ENCODE data around the gene CDC14B.

The CDC14B gene

GRCh38 chr9:96484521-96484931 lies 135.1 kb downstream of the CDC14B start:
- peaks cover 29% of the 10 kb centered on the region for H3K36me3 ChIP-seq (ENCODE audit: low read depth)
- ATAC-seq (ENCODE audit: low read depth) (no peak), DNase-seq (ENCODE audit: low spot score) (no peak)
- no peaks in the 10 kb centered on the region for H3K27me3 ChIP-seq (ENCODE audit: insufficient read depth, poor library complexity, severe bottlenecking)
- H3K4me3 ChIP-seq (ENCODE audit: severe bottlenecking), result no peak overlapping the region
- no peak overlapping the region for H3K27ac ChIP-seq (ENCODE audit: poor library complexity, severe bottlenecking)
- TF ChIP-seq CTCF (IDR thresholded peaks at IDR 0.05; ENCODE audit: poor library complexity, severe bottlenecking), result no peak
- H3K4me1 ChIP-seq (ENCODE audit: insufficient read depth, poor library complexity, severe bottlenecking), result no peaks in the 10 kb centered on the region
- no peaks in the 10 kb centered on the region for H3K9me3 ChIP-seq (ENCODE audit: severe bottlenecking)

- ATAC-seq (ENCODE audit: low read depth), result no peak
- DNase-seq (ENCODE audit: low spot score), result no peak
- Histone ChIP-seq H3K36me3 (ENCODE audit: low read depth) (peaks cover 29% of the 10 kb centered on the region), H3K9me3 (ENCODE audit: severe bottlenecking) (no peaks in the 10 kb centered on the region), H3K4me1 (ENCODE audit: insufficient read depth, poor library complexity, severe bottlenecking) (peaks cover 2% of the 10 kb centered on the region), H3K4me3 (ENCODE audit: severe bottlenecking) (no peak overlapping the region), H3K27ac (ENCODE audit: poor library complexity, severe bottlenecking) (no peak overlapping the region), H3K27me3 (ENCODE audit: insufficient read depth, poor library complexity, severe bottlenecking) (no peaks in the 10 kb centered on the region)
- no peak for TF ChIP-seq CTCF (IDR thresholded peaks at IDR 0.05; ENCODE audit: poor library complexity, severe bottlenecking)
These were observed 135.8 kb downstream of the CDC14B start for GRCh38 chr9:96483733-96484390.

GRCh38 chr9:96483197-96483596 lies 136.4 kb downstream of the CDC14B start:
- no peak overlapping the region for H3K4me3 ChIP-seq (ENCODE audit: severe bottlenecking)
- H3K4me1 ChIP-seq (ENCODE audit: insufficient read depth, poor library complexity, severe bottlenecking), result peaks cover 2% of the 10 kb centered on the region
- no peak for TF ChIP-seq CTCF (IDR thresholded peaks at IDR 0.05; ENCODE audit: poor library complexity, severe bottlenecking)
- H3K9me3 ChIP-seq (ENCODE audit: severe bottlenecking), result no peaks in the 10 kb centered on the region
- no peak overlapping the region for H3K27ac ChIP-seq (ENCODE audit: poor library complexity, severe bottlenecking)
- H3K27me3 ChIP-seq (ENCODE audit: insufficient read depth, poor library complexity, severe bottlenecking), result no peaks in the 10 kb centered on the region
- DNase-seq (ENCODE audit: low spot score) (no peak), ATAC-seq (ENCODE audit: low read depth) (no peak)
- H3K36me3 ChIP-seq (ENCODE audit: low read depth), result peaks cover 26% of the 10 kb centered on the region

- Histone ChIP-seq H3K4me1 (ENCODE audit: insufficient read depth, poor library complexity, severe bottlenecking) (peaks cover 2% of the 10 kb centered on the region), H3K36me3 (ENCODE audit: low read depth) (peaks cover 26% of the 10 kb centered on the region), H3K4me3 (ENCODE audit: severe bottlenecking) (no peak overlapping the region), H3K27me3 (ENCODE audit: insufficient read depth, poor library complexity, severe bottlenecking) (no peaks in the 10 kb centered on the region), H3K9me3 (ENCODE audit: severe bottlenecking) (no peaks in the 10 kb centered on the region), H3K27ac (ENCODE audit: poor library complexity, severe bottlenecking) (no peak overlapping the region)
- DNase-seq (ENCODE audit: low spot score) (no peak), ATAC-seq (ENCODE audit: low read depth) (no peak)
- no peak for TF ChIP-seq CTCF (IDR thresholded peaks at IDR 0.05; ENCODE audit: poor library complexity, severe bottlenecking)
These were observed 137.2 kb downstream of the CDC14B start for GRCh38 chr9:96482476-96482875.

- Histone ChIP-seq H3K36me3 (ENCODE audit: low read depth) (peaks cover 29% of the 10 kb centered on the region), H3K4me1 (ENCODE audit: insufficient read depth, poor library complexity, severe bottlenecking) (peaks cover 6% of the 10 kb centered on the region), H3K27ac (ENCODE audit: poor library complexity, severe bottlenecking) (no peak overlapping the region), H3K4me3 (ENCODE audit: severe bottlenecking) (no peak overlapping the region), H3K9me3 (ENCODE audit: severe bottlenecking) (no peaks in the 10 kb centered on the region), H3K27me3 (ENCODE audit: insufficient read depth, poor library complexity, severe bottlenecking) (no peaks in the 10 kb centered on the region)
- ATAC-seq (ENCODE audit: low read depth) (no peak), DNase-seq (ENCODE audit: low spot score) (no peak)
- no peak for TF ChIP-seq CTCF (IDR thresholded peaks at IDR 0.05; ENCODE audit: poor library complexity, severe bottlenecking)
These were observed 138.9 kb downstream of the CDC14B start for GRCh38 chr9:96480736-96481135.
